Suprapubic skin (tissue), 3 donors: ENCODE measurements around the gene ARHGAP29.

Experiments used
- CTCF ChIP-seq, 2 donors: fragments of 200-600 bp in 1 of 2; fragments of 450-650 bp in 1 of 2; sonication (generic) in 1 of 2; IDR thresholded peaks; one replicate each; pipeline ENCODE4 v1.5.1; 2016 to 2019; ENCODE audit warnings: antibody characterized with exemption in 2 of 2, mild to moderate bottlenecking in 1 of 2, moderate library complexity in 1 of 2
- EP300 ChIP-seq: sonication (generic); formaldehyde crosslinking; IDR thresholded peaks from one replicate; pipeline ENCODE4 v1.6.1; 2017; ENCODE audit warnings: antibody characterized with exemption

GRCh38 chr1:94275083-94275482 lies 37.7 kb upstream of the ARHGAP29 start:
- TF ChIP-seq EP300: no peak
- no peak for TF ChIP-seq CTCF (IDR thresholded peaks at IDR 0.05)
